ENCODE results near the gene TM9SF1.

The TM9SF1 gene

GRCh38 chr14:24177041-24177825 lies 18.0 kb downstream of the TM9SF1 start:
- no peak for DNase-seq

- DNase-seq = no peak
Observed at GRCh38 chr14:24176599-24176998, 18.6 kb downstream of the TM9SF1 start.

- peak; percentile 29 for DNase-seq
Observed at GRCh38 chr14:24172871-24173281, 22.4 kb downstream of the TM9SF1 start.

- peak; percentile 40 for DNase-seq
Observed at GRCh38 chr14:24172261-24172860, 22.9 kb downstream of the TM9SF1 start.

- peak; percentile 99 for DNase-seq
Observed at GRCh38 chr14:24171422-24172260, 23.6 kb downstream of the TM9SF1 start, which contains the start of gene REC8. Gene REC8, plus strand, starts transcription at chr14:24172080. Its CDS starts 473 bp downstream, at chr14:24172553.

- no peak for DNase-seq
Observed at GRCh38 chr14:24167469-24168114, 27.6 kb downstream of the TM9SF1 start.

GRCh38 chr14:24165785-24166184 lies 29.5 kb downstream of the TM9SF1 start:
- no peak for DNase-seq

- DNase-seq = no peak
Observed at GRCh38 chr14:24164518-24164991, 30.7 kb downstream of the TM9SF1 start.

- DNase-seq = no peak
Observed at GRCh38 chr14:24162093-24162492, 33.1 kb downstream of the TM9SF1 start.

- peak; percentile 98 for DNase-seq
Observed at GRCh38 chr14:24160850-24161804, 34.1 kb downstream of the TM9SF1 start, which contains the start of gene IRF9. Gene IRF9, plus strand, starts transcription at chr14:24161265. Its CDS starts 880 bp downstream, at chr14:24162145.

GRCh38 chr14:24160499-24160849 lies 34.8 kb downstream of the TM9SF1 start:
- DNase-seq = no peak

GRCh38 chr14:24159777-24160498 lies 35.3 kb downstream of the TM9SF1 start:
- no peak for DNase-seq

- DNase-seq = no peak
Observed at GRCh38 chr14:24157331-24157730, 37.9 kb downstream of the TM9SF1 start.

GRCh38 chr14:24156840-24157239 lies 38.4 kb downstream of the TM9SF1 start:
- DNase-seq = no peak

- DNase-seq = no peak
Observed at GRCh38 chr14:24155100-24155499, 40.1 kb downstream of the TM9SF1 start.

- no peak for DNase-seq
Observed at GRCh38 chr14:24151404-24152080, 43.7 kb downstream of the TM9SF1 start.

GRCh38 chr14:24150993-24151392 lies 44.2 kb downstream of the TM9SF1 start:
- no peak for DNase-seq

GRCh38 chr14:24150567-24150966 lies 44.7 kb downstream of the TM9SF1 start:
- DNase-seq = no peak

GRCh38 chr14:24150061-24150460 lies 45.2 kb downstream of the TM9SF1 start:
- DNase-seq = no peak

GRCh38 chr14:24149302-24149969 lies 45.8 kb downstream of the TM9SF1 start:
- DNase-seq = no peak
